H1 (cell line): ENCODE measurements around the gene ZNF135.

Experiments used
- CTCF ChIP-seq, 3 experiments: IDR thresholded peaks; 1 replicate in 2 of 3; 2 replicates in 1 of 3; pipeline versions ENCODE4 v1.5.1 to v1.6.1; 2011; ENCODE audit warnings: low read length in 3 of 3, mild to moderate bottlenecking in 3 of 3, inconsistent platforms in 2 of 3, low read depth in 1 of 3, moderate library complexity in 1 of 3; ENCODE audit not compliant: insufficient read depth in 1 of 3; ENCODE audit errors: control extremely low read depth in 1 of 3
- KDM5A ChIP-seq: fragments of 200-600 bp; IDR thresholded peaks from 2 replicates; pipeline ENCODE4 v1.7.1; 2012; ENCODE audit warnings: mild to moderate bottlenecking, low read length, inconsistent platforms, mixed read lengths
- POLR2A ChIP-seq, 2 experiments: IDR thresholded peaks; 1 replicate in 1 of 2; 2 replicates in 1 of 2; pipeline ENCODE4 v1.6.1; 2011; ENCODE audit warnings: low read depth in 2 of 2, low read length in 2 of 2, mild to moderate bottlenecking in 2 of 2; ENCODE audit errors: control extremely low read depth in 1 of 2
- ZNF274 ChIP-seq: IDR thresholded peaks from 2 replicates; pipeline ENCODE4 v1.7.0; 2012; ENCODE audit warnings: low read length, borderline replicate concordance; ENCODE audit errors: extremely low read depth

GRCh38 chr19:58021541-58022282 lies 37.4 kb upstream of the ZNF135 start:
- TF ChIP-seq CTCF (IDR thresholded peaks at IDR 0.05; ENCODE audit: control extremely low read depth in 1 of 3, insufficient read depth in 1 of 3, low read depth in 1 of 3, low read length in 3 of 3) (peak; percentile 46 to 84 (median 71)), ZNF274 (no peak), KDM5A (no peak), POLR2A (IDR thresholded peaks at IDR 0.05; ENCODE audit: control extremely low read depth in 1 of 2, low read depth in 2 of 2, low read length in 2 of 2) (no peak)
